Suprapubic skin (tissue), 4 donors: Measurements from ENCODE around the gene BCL2L1. TPM values are rescaled to one million over a fixed set of nuclear protein-coding genes. Genes with fewer than 3 reads are reported as not detected.

ENCODE experiments used
- DNase-seq, 2 donors: peaks; one replicate each; pipeline ENCODE4 v3.0.0-alpha.2; 2019; ENCODE audit warnings: low spot score in 2 of 2
- H3K27ac ChIP-seq: fragments of 200-600 bp; sonication (generic); one replicate; pipeline ENCODE4 v1.5.1; 2019
- H3K27me3 ChIP-seq: fragments of 200-600 bp; sonication (generic); one replicate; pipeline ENCODE4 v1.5.1; 2019
- H3K36me3 ChIP-seq: fragments of 200-600 bp; sonication (generic); one replicate; pipeline ENCODE4 v1.5.1; 2019
- H3K4me1 ChIP-seq: fragments of 200-600 bp; sonication (generic); one replicate; pipeline ENCODE4 v1.5.1; 2019
- H3K4me3 ChIP-seq: fragments of 200-600 bp; sonication (generic); one replicate; pipeline ENCODE4 v1.5.1; 2019; ENCODE audit warnings: mild to moderate bottlenecking
- H3K9me3 ChIP-seq: fragments of 200-600 bp; sonication (generic); one replicate; pipeline ENCODE4 v1.5.1; 2019
- EP300 ChIP-seq: sonication (generic); formaldehyde crosslinking; IDR thresholded peaks from one replicate; pipeline ENCODE4 v1.6.1; 2017; ENCODE audit warnings: antibody characterized with exemption
- POLR2A ChIP-seq, 2 donors: fragments of 450-650 bp; IDR thresholded peaks; one replicate each; pipeline ENCODE4 v1.6.1; 2017; ENCODE audit warnings: antibody characterized with exemption in 2 of 2, mild to moderate bottlenecking in 2 of 2, moderate library complexity in 2 of 2
- POLR2AphosphoS5 ChIP-seq, 3 donors: sonication (generic); formaldehyde crosslinking; IDR thresholded peaks; one replicate each; pipeline ENCODE4 v1.6.1; 2017; ENCODE audit warnings: antibody characterized with exemption in 3 of 3
- WGBS: methylation state at CpG from one replicate; pipeline ENCODE4 v1.1.5; 2018; 5-methylcytosine and 5-hydroxymethylcytosine counted together
- total RNA-seq, 4 donors: library from RNA; depleted of rRNA; stranded (reverse); fragments of >200 nt; gene quantifications; one replicate each; pipeline ENCODE4 v1.1.0, GENCODE V29; 2016
- TF ChIP-seq, protein P1 (sequence below), 2 donors: fragments of 200-600 bp in 1 of 2; fragments of 450-650 bp in 1 of 2; sonication (generic) in 1 of 2; IDR thresholded peaks; one replicate each; pipeline ENCODE4 v1.5.1; 2016 to 2019; ENCODE audit warnings: antibody characterized with exemption in 2 of 2, mild to moderate bottlenecking in 1 of 2, moderate library complexity in 1 of 2

The BCL2L1 gene
- total RNA-seq, 4 donors from 2014 or later, result 104 to 120 (median 107) TPM

DNA sequence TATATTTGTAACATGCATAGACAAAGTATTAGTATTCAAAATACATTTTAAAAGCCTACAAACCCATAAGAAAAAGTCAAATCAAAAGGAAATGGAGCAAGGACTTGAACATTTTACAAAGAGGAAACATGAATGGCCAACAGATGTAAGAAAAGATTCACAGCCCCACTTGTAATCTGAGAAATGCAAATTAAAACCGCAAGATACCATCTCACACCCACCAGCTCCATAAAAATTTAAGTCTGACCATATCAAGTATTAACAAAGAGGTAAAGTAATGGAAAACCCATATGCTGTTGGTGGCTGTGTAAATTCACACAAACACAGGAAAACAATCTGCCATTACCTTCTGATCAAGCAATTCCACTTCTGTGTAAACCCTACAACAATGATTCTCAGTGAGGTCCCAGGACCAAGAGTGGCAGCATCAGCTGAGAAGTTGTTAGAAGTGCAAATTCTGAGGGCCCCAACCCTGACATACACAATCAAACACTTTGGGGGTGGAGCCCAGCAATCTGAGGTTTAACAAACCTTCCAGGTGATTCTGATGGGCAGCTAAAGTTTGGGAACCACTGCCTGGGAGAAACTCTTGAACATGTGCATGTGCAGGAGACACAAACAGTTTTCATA, 30.9 kb downstream of the BCL2L1 start:
- 19% methylated on average over 1 of the region's 1 CpG for WGBS
- no peak for DNase-seq
- H3K4me1 ChIP-seq, result peaks cover 45% of the 10 kb centered on the region

DNA sequence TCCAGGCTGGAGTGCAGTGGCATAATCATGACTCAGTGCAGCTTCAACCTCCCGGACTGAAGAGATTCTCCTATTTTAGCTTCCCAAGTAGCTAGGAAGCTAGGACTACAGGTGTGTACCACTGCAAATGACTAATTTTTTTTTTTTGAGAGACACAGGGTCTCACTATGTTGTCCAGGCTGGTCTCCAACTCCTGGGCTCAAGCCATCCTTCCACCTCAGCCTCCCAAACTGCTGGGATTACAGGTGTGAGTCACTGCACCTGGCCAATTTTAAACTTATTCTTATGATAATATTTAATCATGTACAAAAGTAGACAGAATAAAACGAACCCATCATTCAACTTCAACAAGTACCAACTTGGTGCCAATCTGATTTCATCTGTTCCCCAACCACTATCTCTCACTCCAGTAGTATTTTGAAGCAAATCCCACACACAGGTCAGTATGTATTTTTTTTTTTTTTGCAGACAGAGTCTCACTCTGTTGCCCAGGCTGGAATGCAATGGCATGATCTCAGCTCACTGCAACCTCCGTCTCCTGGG, 32.5 kb downstream of the BCL2L1 start:
- Histone ChIP-seq H3K36me3 (peaks cover 16% of the 10 kb centered on the region), H3K27ac (no peak overlapping the region), H3K4me3 (no peak overlapping the region), H3K4me1 (peaks cover 46% of the 10 kb centered on the region), H3K9me3 (no peaks in the 10 kb centered on the region), H3K27me3 (no peaks in the 10 kb centered on the region)
- no peak for DNase-seq
- WGBS, result 69% methylated on average over 3 of the region's 3 CpGs
- TF ChIP-seq EP300, result no peak
- TF ChIP-seq, protein P1, sequence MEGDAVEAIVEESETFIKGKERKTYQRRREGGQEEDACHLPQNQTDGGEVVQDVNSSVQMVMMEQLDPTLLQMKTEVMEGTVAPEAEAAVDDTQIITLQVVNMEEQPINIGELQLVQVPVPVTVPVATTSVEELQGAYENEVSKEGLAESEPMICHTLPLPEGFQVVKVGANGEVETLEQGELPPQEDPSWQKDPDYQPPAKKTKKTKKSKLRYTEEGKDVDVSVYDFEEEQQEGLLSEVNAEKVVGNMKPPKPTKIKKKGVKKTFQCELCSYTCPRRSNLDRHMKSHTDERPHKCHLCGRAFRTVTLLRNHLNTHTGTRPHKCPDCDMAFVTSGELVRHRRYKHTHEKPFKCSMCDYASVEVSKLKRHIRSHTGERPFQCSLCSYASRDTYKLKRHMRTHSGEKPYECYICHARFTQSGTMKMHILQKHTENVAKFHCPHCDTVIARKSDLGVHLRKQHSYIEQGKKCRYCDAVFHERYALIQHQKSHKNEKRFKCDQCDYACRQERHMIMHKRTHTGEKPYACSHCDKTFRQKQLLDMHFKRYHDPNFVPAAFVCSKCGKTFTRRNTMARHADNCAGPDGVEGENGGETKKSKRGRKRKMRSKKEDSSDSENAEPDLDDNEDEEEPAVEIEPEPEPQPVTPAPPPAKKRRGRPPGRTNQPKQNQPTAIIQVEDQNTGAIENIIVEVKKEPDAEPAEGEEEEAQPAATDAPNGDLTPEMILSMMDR (IDR thresholded peaks at IDR 0.05), result no peak
- TF ChIP-seq POLR2A (IDR thresholded peaks at IDR 0.05), result no peak
- no peak for TF ChIP-seq POLR2AphosphoS5 (IDR thresholded peaks at IDR 0.05)

More for the DNA sequence above, 30.9 kb downstream of the BCL2L1 start:
- H3K9me3 ChIP-seq, result no peaks in the 10 kb centered on the region
- no peak overlapping the region for H3K4me3 ChIP-seq
- H3K36me3 ChIP-seq, result peaks cover 10% of the 10 kb centered on the region
- no peaks in the 10 kb centered on the region for H3K27me3 ChIP-seq
- TF ChIP-seq, protein P1 (IDR thresholded peaks at IDR 0.05), result no peak
- TF ChIP-seq POLR2A (IDR thresholded peaks at IDR 0.05), result no peak
- TF ChIP-seq EP300, result no peak
- TF ChIP-seq POLR2AphosphoS5 (IDR thresholded peaks at IDR 0.05), result no peak
- no peak overlapping the region for H3K27ac ChIP-seq

DNA sequence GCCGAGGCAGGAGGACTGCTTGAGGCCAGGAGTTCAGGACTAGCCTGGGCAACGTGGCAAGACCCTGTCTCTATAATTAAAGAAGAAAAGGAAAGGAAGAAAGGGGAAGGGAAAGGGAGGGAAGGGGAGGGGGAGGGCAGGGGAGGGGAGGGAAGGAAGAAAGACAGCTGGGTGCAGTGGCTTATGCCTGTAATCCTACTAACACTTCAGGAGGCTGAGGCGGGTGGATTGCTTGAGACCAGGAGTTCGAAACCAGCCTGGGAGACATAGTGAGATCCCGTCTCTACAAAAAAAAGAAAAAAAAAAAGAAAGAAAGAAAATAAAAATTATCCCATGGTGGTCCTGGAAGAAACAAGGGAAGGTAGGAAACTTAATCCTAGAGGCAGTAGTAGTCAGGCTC, 33.5 kb downstream of the BCL2L1 start:
- H3K4me1 ChIP-seq, result peaks cover 43% of the 10 kb centered on the region
- no peaks in the 10 kb centered on the region for H3K9me3 ChIP-seq
- no peak for TF ChIP-seq POLR2A (IDR thresholded peaks at IDR 0.05)
- TF ChIP-seq, protein P1 (IDR thresholded peaks at IDR 0.05), result no peak
- no peak for TF ChIP-seq EP300
- TF ChIP-seq POLR2AphosphoS5 (IDR thresholded peaks at IDR 0.05), result no peak
- H3K36me3 ChIP-seq, result peaks cover 16% of the 10 kb centered on the region
- no peak for DNase-seq
- 90% methylated on average over 5 of the region's 5 CpGs for WGBS
- H3K4me3 ChIP-seq, result no peak overlapping the region
- no peak overlapping the region for H3K27ac ChIP-seq
- no peaks in the 10 kb centered on the region for H3K27me3 ChIP-seq

DNA sequence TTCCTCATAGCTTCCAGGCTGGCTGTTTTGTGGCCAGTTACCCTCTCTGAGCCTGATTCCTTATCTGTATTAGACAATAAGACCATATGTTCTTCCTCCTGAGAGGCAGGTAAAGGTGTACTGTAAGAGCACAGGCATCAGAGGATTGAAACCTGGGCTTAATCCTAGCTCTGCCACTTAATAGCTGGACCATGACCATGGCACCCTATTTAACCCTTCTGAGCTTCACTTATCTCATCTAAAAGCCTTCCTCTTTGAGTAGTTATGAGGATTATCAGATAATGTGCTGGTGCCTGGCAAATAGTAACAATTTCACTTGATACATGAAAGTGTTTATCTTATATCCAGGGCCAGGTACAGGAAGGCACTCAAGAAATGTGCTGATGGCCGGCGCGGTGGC, 34.9 kb downstream of the BCL2L1 start:
- Histone ChIP-seq H3K27me3 (no peaks in the 10 kb centered on the region), H3K27ac (no peak overlapping the region), H3K36me3 (peaks cover 15% of the 10 kb centered on the region), H3K4me1 (peaks cover 38% of the 10 kb centered on the region), H3K4me3 (no peak overlapping the region), H3K9me3 (no peaks in the 10 kb centered on the region)
- DNase-seq, result no peak
- TF ChIP-seq EP300, result no peak
- TF ChIP-seq POLR2AphosphoS5 (IDR thresholded peaks at IDR 0.05), result no peak
- TF ChIP-seq, protein P1 (IDR thresholded peaks at IDR 0.05), result no peak
- no peak for TF ChIP-seq POLR2A (IDR thresholded peaks at IDR 0.05)
- WGBS, result 88% methylated on average over 3 of the region's 3 CpGs

DNA sequence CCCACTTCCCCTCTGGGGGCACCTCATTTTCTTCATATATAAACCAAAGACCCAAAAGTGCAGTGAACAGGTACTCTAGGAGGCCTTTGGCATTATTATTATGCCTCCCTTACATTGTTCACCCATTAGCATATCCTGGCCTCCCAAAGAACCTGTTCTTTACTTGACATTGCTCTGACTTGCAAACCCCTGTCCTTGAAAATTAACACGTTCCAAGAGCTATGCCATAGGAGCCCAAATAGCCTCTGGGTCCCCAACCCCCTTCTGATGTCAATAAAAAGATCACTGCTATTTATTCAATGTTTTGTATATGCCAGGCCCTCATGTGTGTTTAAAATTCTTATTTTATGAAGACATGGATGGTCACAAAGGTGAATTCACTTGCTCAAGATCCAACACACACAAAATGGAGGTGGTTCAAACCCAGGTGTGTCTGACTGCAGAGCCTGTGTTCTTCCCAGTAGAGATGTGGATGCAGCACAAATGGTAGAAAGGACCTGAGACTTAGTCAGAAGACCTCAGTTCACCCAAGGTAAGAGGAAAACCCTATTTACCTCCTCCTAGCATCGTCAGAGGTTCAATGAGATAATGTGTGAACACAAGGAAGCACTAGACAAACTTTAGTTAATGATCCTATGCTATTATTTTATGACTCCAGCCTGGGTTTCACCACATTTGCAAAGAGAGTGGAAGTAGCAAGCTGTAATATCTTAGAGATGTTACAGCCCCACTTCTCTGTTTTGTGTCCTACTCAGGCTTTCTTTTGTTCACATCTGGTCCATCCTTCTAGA, 36.6 kb downstream of the BCL2L1 start:
- WGBS, result 80% methylated on average over 2 of the region's 2 CpGs
- no peaks in the 10 kb centered on the region for H3K9me3 ChIP-seq
- H3K36me3 ChIP-seq, result peaks cover 15% of the 10 kb centered on the region
- TF ChIP-seq POLR2AphosphoS5 (IDR thresholded peaks at IDR 0.05), result no peak
- no peak for TF ChIP-seq POLR2A (IDR thresholded peaks at IDR 0.05)
- no peak for TF ChIP-seq EP300
- TF ChIP-seq, protein P1 (IDR thresholded peaks at IDR 0.05), result no peak
- DNase-seq, result no peak
- no peaks in the 10 kb centered on the region for H3K27me3 ChIP-seq
- no peak overlapping the region for H3K27ac ChIP-seq
- no peak overlapping the region for H3K4me3 ChIP-seq
- peaks cover 34% of the 10 kb centered on the region for H3K4me1 ChIP-seq
